Stomach smooth muscle (tissue), 2 donors: ENCODE results near the gene PTPRK.

Experiments
- H3K27ac ChIP-seq: one replicate; pipeline ENCODE4 v1.7.0; 2013; ENCODE audit warnings: mild to moderate bottlenecking, low read length, inconsistent platforms
- H3K27me3 ChIP-seq, 2 donors: one replicate each; pipeline ENCODE4 v1.7.0; 2013; ENCODE audit warnings: low read length in 2 of 2; ENCODE audit not compliant: insufficient read depth in 2 of 2, control insufficient read depth in 1 of 2
- H3K36me3 ChIP-seq, 2 donors: one replicate each; pipeline ENCODE4 v1.7.0; 2013; ENCODE audit warnings: low read length in 2 of 2; ENCODE audit not compliant: control insufficient read depth in 2 of 2, insufficient read depth in 2 of 2
- H3K4me1 ChIP-seq: one replicate; pipeline ENCODE4 v1.7.0; 2013; ENCODE audit warnings: low read length; ENCODE audit not compliant: control insufficient read depth, insufficient read depth
- H3K4me3 ChIP-seq, 2 donors: one replicate each; pipeline ENCODE4 v1.7.0; 2013; ENCODE audit warnings: low read length in 2 of 2
- H3K9ac ChIP-seq, 2 donors: one replicate each; pipeline ENCODE4 v1.7.0; 2013; ENCODE audit warnings: low read length in 2 of 2, mild to moderate bottlenecking in 1 of 2
- H3K9me3 ChIP-seq, 2 donors: one replicate each; pipeline ENCODE4 v1.7.0; 2013; ENCODE audit warnings: low read length in 2 of 2; ENCODE audit not compliant: control insufficient read depth in 2 of 2
- donor health status: healthy.
- donor health status: Pancreatic carcinoma.

The PTPRK gene

DNA sequence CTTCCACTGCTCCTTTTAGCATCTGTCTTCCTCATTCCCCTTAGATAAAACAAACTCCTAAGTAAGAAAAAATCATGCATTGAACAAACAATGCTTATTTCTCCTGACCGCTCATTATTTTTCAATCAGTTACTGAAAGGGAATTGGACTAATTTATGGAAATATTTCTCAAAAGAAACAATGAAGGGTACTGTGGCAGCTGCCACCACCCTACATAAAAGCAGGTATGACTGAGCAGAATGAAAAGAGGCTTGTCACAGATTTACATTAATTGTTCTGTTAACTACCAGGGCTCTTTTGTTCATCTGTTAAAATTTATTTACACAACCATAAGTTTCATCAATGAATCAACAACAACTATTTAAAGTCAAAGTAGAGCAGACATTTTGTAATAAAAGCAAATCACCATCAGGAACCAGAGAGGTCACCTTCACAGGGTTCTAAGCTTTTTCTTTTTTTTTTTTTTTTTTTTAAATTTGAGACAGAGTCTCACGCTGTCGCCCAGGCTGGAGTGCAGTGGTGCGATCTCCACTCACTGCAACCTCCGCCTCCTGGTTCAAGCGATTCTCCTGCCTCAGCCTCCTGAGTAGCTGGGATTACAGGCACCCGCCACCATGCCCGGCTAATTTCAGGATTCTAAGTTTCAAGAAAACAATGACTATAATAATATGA, 204.0 kb downstream of the PTPRK start:
- no peaks in the 10 kb centered on the region for H3K27me3 ChIP-seq
- H3K27ac ChIP-seq = no peak overlapping the region
- no peaks in the 10 kb centered on the region for H3K4me1 ChIP-seq
- no peak overlapping the region for H3K4me3 ChIP-seq
- H3K9me3 ChIP-seq = no peaks in the 10 kb centered on the region
- no peaks in the 10 kb centered on the region for H3K36me3 ChIP-seq
- no peak overlapping the region for H3K9ac ChIP-seq

- H3K36me3 ChIP-seq = no peaks in the 10 kb centered on the region
- no peak overlapping the region for H3K27ac ChIP-seq
- H3K4me3 ChIP-seq = no peak overlapping the region
- H3K9me3 ChIP-seq = no peaks in the 10 kb centered on the region
- H3K9ac ChIP-seq = no peak overlapping the region
- no peaks in the 10 kb centered on the region for H3K4me1 ChIP-seq
- no peaks in the 10 kb centered on the region for H3K27me3 ChIP-seq
Observed at GRCh38 chr6:128314190-128314589, 206.2 kb downstream of the PTPRK start.

DNA sequence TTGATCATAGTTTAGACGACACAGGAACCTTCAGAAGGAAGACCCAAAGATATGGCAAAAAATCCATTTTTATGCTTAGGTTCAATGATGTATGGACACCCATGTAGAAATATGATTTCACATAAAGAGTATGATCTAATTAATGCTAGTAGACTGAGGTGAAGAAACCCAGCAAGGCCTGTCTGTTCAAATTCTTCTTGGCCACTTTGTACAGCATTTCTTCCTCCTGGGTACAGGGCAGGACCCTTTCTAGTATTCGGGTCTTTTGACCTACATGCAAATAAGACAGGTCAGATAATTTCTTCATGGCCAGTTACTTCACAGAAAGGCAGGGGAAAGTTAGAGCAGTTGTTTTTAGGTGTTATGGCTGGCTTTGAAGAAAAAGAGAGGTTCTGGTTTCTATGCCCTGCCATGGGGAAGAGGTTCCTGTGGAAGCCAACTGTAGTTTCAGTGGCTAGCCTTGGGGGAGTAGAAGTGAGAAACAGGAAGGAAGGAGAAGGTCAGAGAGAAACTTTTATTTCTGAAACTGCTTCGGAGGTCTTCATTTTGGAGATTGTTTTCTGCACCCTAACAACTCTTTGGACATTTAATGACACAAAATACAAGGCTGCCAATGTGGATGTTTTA, 208.3 kb downstream of the PTPRK start:
- Histone ChIP-seq H3K4me3 (no peak overlapping the region), H3K9me3 (no peaks in the 10 kb centered on the region), H3K9ac (no peak overlapping the region), H3K36me3 (no peaks in the 10 kb centered on the region), H3K27me3 (no peaks in the 10 kb centered on the region), H3K27ac (no peak overlapping the region), H3K4me1 (no peaks in the 10 kb centered on the region)

DNA sequence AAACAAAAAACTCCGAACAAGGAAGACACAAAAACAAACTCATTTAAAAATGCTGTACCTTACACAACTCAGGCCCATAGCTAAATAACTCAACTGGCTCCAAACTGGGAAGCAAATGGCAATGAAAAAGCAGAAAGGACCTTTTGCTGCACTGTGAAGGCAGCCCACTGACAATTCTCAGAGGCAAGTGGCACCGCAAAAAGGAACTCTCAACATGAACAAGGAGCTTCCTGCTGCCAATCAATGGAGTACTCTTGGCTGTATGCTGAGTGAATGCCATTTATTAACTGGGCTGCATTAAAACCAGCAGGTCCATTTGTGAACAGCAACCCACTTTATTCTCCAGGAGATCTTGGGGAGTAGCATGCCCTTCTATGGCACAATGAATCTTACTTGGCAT, 209.9 kb downstream of the PTPRK start:
- no peaks in the 10 kb centered on the region for H3K4me1 ChIP-seq
- no peak overlapping the region for H3K9ac ChIP-seq
- H3K27me3 ChIP-seq = no peaks in the 10 kb centered on the region
- no peak overlapping the region for H3K27ac ChIP-seq
- H3K4me3 ChIP-seq = no peak overlapping the region
- no peaks in the 10 kb centered on the region for H3K36me3 ChIP-seq
- no peaks in the 10 kb centered on the region for H3K9me3 ChIP-seq

DNA sequence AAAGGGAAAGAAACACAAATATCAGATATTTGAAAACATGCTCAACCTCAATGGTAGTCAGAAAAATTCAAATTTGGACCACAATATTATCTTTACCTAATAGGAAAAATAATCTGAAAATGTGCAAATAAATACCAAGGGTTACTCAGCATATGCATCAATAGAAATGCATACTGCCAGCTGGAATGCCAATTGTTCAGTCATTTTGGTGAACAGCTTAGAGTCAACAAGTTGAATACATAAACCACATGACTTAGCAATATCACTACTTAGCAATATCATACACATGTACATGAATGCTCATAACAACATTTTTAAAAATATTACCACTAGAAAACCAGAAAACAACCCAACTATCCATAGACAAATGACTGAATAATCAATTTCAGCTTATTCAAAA, 212.7 kb downstream of the PTPRK start:
- no peak overlapping the region for H3K27ac ChIP-seq
- no peak overlapping the region for H3K9ac ChIP-seq
- no peak overlapping the region for H3K4me3 ChIP-seq
- no peaks in the 10 kb centered on the region for H3K4me1 ChIP-seq
- no peaks in the 10 kb centered on the region for H3K27me3 ChIP-seq
- no peaks in the 10 kb centered on the region for H3K9me3 ChIP-seq
- no peaks in the 10 kb centered on the region for H3K36me3 ChIP-seq

- Histone ChIP-seq H3K4me1 (no peaks in the 10 kb centered on the region), H3K27me3 (no peaks in the 10 kb centered on the region), H3K4me3 (no peak overlapping the region), H3K9me3 (no peaks in the 10 kb centered on the region), H3K27ac (no peak overlapping the region), H3K9ac (no peak overlapping the region), H3K36me3 (no peaks in the 10 kb centered on the region)
Observed at GRCh38 chr6:128305976-128306375, 214.4 kb downstream of the PTPRK start.

DNA sequence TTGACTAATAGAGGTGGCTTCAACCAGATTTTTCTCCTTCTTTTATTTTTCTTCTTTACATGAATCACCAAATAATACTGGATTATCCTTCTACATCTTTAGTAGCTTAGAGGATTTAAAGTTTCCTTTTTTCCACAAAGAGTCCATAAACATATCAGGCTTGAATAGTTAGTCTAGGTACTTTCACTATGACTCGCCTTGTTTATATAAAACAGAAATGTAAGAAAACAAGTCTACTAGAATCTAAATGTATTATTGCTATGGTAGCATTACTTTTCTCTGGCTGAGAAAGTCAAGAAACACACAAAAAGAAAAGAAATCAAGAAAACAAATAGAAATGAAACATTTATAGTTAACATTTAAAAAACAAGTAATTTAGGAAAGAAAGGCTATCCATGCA, 215.2 kb downstream of the PTPRK start:
- Histone ChIP-seq H3K4me3 (no peak overlapping the region), H3K4me1 (no peaks in the 10 kb centered on the region), H3K9ac (no peak overlapping the region), H3K27me3 (no peaks in the 10 kb centered on the region), H3K27ac (no peak overlapping the region), H3K9me3 (no peaks in the 10 kb centered on the region), H3K36me3 (no peaks in the 10 kb centered on the region)

- Histone ChIP-seq H3K9me3 (no peaks in the 10 kb centered on the region), H3K36me3 (no peaks in the 10 kb centered on the region), H3K27me3 (no peaks in the 10 kb centered on the region), H3K27ac (no peak overlapping the region), H3K4me1 (no peaks in the 10 kb centered on the region), H3K9ac (no peak overlapping the region), H3K4me3 (no peak overlapping the region)
Observed at GRCh38 chr6:128303870-128304269, 216.5 kb downstream of the PTPRK start.

DNA sequence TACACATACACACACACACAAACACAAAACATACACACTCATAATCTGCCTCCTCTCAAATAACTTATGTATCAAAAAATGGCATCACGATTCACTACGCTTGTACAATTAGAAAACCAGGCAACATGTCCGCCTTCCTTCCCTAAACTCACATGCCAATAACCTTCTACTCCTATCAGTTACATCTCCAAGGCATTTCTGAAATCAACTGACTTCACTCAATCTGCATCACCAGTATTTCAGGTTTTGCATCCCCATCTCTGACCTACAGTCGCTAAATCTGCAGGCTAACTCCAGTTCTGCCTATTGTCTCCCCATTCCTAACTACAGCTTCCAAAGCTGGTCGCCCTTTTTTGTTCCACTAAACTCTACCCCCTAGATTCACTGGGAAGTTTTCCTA, 217.5 kb downstream of the PTPRK start:
- Histone ChIP-seq H3K4me3 (no peak overlapping the region), H3K4me1 (no peaks in the 10 kb centered on the region), H3K9me3 (no peaks in the 10 kb centered on the region), H3K27me3 (no peaks in the 10 kb centered on the region), H3K27ac (no peak overlapping the region), H3K36me3 (no peaks in the 10 kb centered on the region), H3K9ac (no peak overlapping the region)

DNA sequence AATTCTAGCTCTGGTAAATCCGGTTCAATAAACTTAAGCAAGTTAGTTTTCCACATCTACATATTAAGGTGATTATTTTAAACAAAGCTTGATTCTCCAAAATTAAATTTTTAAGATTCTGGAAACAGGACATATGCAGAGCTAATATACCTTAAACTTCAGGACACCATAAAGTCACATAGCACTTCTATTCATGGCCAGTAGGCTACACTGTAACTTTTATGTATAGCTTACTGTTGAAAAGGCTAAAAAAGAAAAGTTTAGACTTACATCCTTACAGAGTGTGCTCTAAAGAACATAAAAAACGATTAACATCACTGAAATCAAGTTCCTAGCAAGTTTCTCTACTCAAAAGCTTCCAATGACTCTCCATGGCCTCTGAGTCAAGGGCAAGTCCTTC, 224.7 kb downstream of the PTPRK start:
- H3K27me3 ChIP-seq = no peaks in the 10 kb centered on the region
- no peak overlapping the region for H3K4me3 ChIP-seq
- no peaks in the 10 kb centered on the region for H3K36me3 ChIP-seq
- H3K4me1 ChIP-seq = no peaks in the 10 kb centered on the region
- no peaks in the 10 kb centered on the region for H3K9me3 ChIP-seq
- H3K9ac ChIP-seq = no peak overlapping the region
- H3K27ac ChIP-seq = no peak overlapping the region

DNA sequence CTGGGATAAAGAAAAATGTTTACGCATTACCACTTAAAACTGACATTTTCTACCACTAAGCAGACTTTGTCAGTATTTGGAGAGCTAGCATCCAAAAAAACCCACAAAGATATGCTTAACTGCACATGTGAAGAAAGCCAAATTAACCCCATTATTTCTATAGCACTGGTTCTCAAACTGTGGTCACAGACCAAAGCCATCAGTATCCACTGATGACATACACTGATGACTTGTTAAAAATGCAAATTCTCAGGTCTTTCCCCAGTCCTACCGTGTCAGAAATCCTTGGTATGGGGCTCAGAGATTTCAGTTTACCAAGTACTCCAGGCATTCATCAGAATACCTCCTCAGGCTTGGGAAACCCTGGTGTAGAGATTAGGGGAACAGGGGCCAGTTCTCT, 230.2 kb downstream of the PTPRK start:
- Histone ChIP-seq H3K4me3 (no peak overlapping the region), H3K27me3 (no peaks in the 10 kb centered on the region), H3K4me1 (peaks cover 3% of the 10 kb centered on the region), H3K36me3 (no peaks in the 10 kb centered on the region), H3K9ac (no peak overlapping the region), H3K9me3 (no peaks in the 10 kb centered on the region), H3K27ac (no peak overlapping the region)
